Measurements from ENCODE around the gene THUMPD2. TPM values are rescaled to one million over a fixed set of nuclear protein-coding genes. Genes with fewer than 3 reads are reported as not detected.

The THUMPD2 gene
- total RNA-seq = 10 to 100 TPM in 2 of 4 donors, 1 to 10 TPM in 2; 3.8 to 25.1 (median 15.8) TPM

- peaks cover 0 to 5% of the 10 kb centered on the region in 2 donors for H3K4me1 ChIP-seq
- TF ChIP-seq POLR2A (IDR thresholded peaks at IDR 0.05) (peak; percentile 43 to 74), CTCF (IDR thresholded peaks at IDR 0.05) (no peak)
Observed at GRCh38 chr2:39778775-39779340, at the start of gene THUMPD2. TSS of gene THUMPD2 (minus strand) at chr2:39779258. CDS start at chr2:39779239, 19 bp downstream.

GRCh38 chr2:39821871-39822270, 42.8 kb upstream of the THUMPD2 start:
- intact Hi-C loops (cut with DNase I; ENCODE audit: low total_unique reads) = no loop called here

More at GRCh38 chr2:39778775-39779340, at the start of gene THUMPD2:
- Histone ChIP-seq H3K27me3 (no peaks in the 10 kb centered on the region), H3K4me3 (peak within 1 kb of the TSS; percentile 87 to 88), H3K9me3 (no peaks in the 10 kb centered on the region), H3K27ac (peak within 1 kb of the TSS; percentile 84 to 92), H3K36me3 (no peaks in the 10 kb centered on the region)
- intact Hi-C loops (cut with DNase I; ENCODE audit: low total_unique reads) = no loop called here
- peak; percentile 56 to 76 for DNase-seq

GRCh38 chr2:39816845-39817244, 37.8 kb upstream of the THUMPD2 start:
- Histone ChIP-seq H3K27me3 (no peaks in the 10 kb centered on the region), H3K36me3 (no peaks in the 10 kb centered on the region), H3K9me3 (no peaks in the 10 kb centered on the region), H3K4me1 (no peaks in the 10 kb centered on the region), H3K4me3 (no peak overlapping the region), H3K27ac (no peak overlapping the region)
- DNase-seq = no peak
- no peak for TF ChIP-seq POLR2A (IDR thresholded peaks at IDR 0.05)
- TF ChIP-seq CTCF (IDR thresholded peaks at IDR 0.05) = no peak
- intact Hi-C loops (cut with DNase I; ENCODE audit: low total_unique reads) = no loop called here

More at GRCh38 chr2:39821871-39822270, 42.8 kb upstream of the THUMPD2 start:
- TF ChIP-seq CTCF (IDR thresholded peaks at IDR 0.05) (no peak), POLR2A (IDR thresholded peaks at IDR 0.05) (no peak)
- no peaks in the 10 kb centered on the region for H3K4me1 ChIP-seq
- no peak overlapping the region for H3K4me3 ChIP-seq
- H3K27ac ChIP-seq = no peak overlapping the region
- no peak for DNase-seq
- no peaks in the 10 kb centered on the region for H3K27me3 ChIP-seq
- H3K36me3 ChIP-seq = no peaks in the 10 kb centered on the region
- H3K9me3 ChIP-seq = no peaks in the 10 kb centered on the region

- H3K4me3 ChIP-seq = no peak overlapping the region
Observed at GRCh38 chr2:39816428-39816827, 37.4 kb upstream of the THUMPD2 start.

More at GRCh38 chr2:39816428-39816827, 37.4 kb upstream of the THUMPD2 start:
- TF ChIP-seq POLR2A (IDR thresholded peaks at IDR 0.05) = no peak
- TF ChIP-seq CTCF (IDR thresholded peaks at IDR 0.05) = no peak
- no peaks in the 10 kb centered on the region for H3K27me3 ChIP-seq
- no peak for DNase-seq
- no peaks in the 10 kb centered on the region for H3K9me3 ChIP-seq
- H3K4me1 ChIP-seq = no peaks in the 10 kb centered on the region
- no peaks in the 10 kb centered on the region for H3K36me3 ChIP-seq
- intact Hi-C loops (cut with DNase I; ENCODE audit: low total_unique reads) = no loop called here
- no peak overlapping the region for H3K27ac ChIP-seq
